T-helper 9 cell (primary cell): ENCODE results near the gene MEI1.
"Not testable (repeated sequence)": the region's sequence is repeated elsewhere in the genome, so short reads cannot be mapped to it uniquely, and the experiment has no call there.

ENCODE experiments used
- DNase-seq: peaks from one replicate; pipeline ENCODE4 v3.0.0-alpha.2; 2020

The MEI1 gene

DNA sequence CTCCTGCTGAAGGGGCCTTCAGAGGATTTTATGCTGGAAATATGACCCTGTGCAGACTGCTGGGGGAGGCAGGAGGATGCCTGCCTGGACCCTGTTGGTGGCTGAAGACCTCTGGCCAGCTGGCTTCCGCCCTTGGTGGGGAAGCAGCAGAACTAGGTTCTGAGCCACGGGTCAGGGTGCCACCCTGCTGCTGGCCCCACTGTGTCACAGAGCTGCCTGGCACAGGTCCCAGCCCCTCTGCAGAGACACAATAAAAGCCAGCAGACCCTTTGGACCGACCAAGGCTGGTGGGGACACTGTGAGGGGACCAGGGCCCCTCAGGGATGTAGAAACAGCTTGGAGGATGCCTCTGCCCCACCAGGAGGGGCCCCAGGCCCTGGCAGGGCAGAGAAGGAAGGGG is 126.7 kb downstream of the MEI1 start:
- no peak for DNase-seq

DNA sequence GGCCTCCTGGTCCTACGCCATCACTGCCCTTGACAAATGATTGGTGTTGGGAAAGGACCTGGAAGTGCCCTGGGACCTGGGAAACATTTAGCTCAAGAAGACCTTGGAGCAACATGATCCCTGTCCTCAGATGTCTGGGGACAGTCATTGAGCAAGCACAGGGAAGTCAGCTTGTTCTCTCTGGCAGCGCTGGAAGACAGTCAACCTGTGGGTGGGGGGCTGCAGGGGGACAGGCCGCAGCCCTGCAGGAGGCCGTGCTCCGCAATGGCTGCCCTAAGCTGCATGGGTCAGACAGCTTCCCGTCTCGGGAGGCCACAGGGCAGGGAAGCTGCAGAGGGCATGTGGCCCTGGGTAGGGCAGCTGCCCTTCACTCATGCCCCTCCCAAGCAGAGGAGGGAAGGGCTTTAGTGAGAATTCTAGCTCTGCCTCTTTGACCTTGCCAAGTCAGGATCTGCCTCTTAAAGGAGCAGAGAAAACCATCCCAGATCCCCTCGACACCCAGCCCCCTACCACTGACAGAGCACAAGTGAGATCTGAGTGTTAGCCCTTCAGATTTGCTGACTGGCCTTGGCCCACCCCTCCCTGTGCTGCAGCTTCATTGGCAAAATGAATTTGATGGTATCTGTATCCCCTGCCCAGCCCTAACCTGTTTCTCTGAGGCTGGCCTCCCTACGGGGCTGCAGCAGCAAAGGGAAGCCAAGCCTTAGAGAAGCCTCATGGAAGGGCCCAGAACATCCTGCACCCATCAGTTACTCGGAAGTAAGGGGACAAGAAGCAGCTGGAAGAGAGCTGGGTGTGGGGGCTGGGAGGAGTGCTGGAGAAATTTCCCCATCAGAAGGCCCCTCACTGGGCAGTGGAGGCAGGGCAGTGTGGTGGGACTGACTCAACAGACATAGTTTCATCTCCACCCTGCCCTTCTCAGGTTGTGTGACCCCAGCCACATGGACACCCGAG is 127.4 kb downstream of the MEI1 start:
- no peak for DNase-seq

DNA sequence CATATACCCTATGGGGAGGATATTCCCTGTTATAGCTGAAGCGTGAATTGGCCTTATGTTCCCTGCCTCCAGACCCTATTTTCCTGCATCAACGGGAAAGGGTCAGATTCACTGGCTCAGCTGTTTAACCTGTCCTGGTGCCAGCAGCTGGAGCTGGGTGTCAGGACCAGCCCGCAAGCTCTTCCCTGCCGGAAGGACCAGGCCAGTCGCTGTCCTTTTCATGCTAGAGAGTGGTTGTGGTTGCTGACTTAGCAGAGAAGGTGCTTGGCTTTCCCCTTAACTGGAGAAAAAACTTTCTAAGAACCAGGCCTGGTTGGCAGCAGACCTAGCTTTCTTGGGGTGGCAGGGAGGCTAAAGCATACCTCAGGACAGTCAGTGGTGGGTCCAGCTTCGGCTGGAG is 128.4 kb downstream of the MEI1 start:
- DNase-seq: no peak

DNA sequence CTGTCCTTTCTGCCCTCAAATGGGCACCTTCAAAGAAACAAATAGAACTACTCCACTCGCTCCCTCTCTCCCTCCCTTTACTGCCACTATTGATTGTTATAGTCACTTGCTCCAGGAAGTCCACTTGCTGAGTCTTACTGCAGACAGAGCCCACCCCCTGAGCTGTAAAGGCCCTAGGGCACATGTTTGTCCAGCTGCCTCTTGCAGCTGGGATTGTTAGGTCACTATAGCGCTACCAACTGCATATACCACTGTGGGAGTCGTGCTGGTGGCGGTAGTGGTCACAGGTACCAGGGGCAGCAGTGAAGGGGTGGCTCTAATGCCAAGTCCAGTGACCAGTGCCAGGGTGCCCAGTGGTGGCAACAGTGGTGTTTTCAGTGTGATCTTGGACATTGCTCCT is 129.2 kb downstream of the MEI1 start:
- no peak for DNase-seq

DNA sequence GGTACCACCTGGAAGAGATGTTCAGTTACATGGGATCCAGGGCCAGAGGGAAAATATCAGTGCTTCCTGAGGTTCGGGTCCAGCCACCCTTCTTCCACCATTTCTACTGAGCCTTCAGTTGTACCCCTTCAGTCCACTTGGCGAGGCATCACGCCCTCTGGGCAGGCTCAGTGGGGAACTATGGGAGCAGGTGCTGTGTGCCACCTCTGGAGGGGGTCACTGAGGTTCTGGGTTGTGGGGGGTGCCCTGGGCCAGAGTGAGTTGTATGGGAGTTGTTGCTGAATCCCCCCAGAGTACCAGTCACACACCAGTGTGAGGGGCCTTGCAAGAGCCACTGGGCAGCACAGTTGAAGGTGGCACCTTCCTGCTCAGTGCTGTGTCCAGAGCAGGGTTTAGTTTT is 130.9 kb downstream of the MEI1 start:
- DNase-seq: no peak

DNA sequence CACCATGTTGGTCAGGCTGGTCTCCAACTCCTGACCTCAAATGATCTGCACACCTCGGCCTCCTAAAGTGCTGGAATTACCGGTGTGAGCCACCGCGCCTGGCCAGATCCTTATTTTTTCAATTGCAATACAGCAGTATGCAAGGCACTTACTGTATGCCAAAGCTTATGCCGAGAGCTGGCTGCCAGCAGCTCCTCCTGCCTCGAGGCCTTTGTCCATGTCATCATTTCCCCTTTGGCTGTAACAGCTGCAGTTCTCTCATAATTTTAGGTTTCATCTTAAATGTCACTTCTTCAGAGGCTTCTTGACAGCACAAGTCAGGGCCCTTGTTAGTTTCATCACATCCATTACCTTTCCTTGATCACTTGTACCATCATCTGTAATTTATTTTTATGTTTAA is 132.1 kb downstream of the MEI1 start:
- DNase-seq: no peak

DNA sequence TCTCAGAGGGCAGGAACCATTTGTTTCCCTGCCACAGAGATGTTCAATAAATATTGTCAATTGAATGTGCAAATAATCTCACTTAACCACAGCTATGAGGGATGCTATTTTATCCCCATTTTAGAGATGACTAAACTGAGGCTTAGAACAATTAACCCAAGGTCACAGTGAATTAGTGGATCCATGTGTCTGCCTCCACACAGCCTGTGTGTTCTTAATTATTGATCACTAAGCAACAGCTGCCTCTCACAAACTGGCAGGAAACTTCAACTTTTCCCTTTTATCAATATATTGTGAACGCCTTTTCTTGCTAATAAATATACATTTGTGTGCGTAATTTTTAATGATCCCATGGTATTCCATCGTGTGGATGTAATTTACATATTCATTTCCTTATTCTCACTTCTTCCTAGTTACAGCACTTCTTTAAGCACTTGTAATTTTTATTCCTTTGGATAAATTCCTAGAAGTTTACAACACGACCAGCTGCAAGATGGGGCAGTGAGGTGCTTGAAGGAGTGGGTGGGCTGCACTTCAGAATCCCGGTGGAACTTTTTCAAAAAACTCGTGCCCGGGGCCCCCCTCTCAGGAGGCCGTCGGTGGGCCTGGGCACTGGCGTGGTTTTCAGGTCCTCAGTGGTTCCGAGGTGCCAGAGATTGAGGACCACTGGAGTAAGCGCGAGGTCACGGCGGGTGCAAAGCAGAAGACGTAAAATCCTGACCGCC is 132.7 kb downstream of the MEI1 start:
- no peak for DNase-seq

DNA sequence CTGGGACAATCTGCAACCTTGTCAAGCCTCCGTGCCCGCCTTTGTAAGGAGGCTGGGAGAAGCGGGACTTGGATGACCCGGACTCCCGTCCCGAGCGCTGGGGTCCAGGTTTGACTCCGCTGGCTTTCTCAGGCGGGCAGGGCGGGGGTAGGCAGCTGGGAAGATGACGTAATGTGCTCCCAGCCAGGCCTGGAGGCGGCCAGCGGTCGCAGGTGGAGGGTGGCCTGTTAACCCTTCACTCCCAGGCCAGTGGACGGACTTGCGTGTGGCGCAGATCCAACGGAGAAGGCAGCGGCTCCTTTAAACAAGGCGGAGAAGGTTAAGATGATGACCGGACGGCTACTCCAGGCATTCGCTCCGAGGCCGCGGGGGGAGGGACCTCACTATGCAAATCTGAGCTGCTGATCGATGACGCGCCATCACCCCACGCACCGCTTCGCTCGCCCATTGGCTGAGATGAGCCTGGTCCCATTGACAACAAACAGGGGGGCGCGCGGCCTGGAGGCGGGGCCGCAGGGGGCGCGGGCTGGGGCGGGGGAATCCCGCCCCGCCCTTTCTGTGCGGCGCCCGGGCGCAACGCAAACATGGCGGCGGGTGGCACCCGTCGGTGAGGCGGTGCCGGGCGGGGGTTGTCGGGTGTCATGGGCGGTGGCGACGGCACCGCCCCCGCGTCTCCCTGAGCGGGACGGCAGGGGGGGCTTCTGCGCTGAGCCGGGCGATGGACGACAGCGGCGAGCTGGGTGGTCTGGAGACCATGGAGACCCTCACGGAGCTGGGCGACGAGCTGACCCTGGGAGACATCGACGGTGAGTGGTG is 133.5 kb downstream of the MEI1 start, which contains the start of gene SREBF2:
SREBF2 (plus strand) TSS at position 553 of the 816 bp plus-strand sequence; CDS start at position 719, 166 bp downstream.
- DNase-seq: peak; percentile 97

DNA sequence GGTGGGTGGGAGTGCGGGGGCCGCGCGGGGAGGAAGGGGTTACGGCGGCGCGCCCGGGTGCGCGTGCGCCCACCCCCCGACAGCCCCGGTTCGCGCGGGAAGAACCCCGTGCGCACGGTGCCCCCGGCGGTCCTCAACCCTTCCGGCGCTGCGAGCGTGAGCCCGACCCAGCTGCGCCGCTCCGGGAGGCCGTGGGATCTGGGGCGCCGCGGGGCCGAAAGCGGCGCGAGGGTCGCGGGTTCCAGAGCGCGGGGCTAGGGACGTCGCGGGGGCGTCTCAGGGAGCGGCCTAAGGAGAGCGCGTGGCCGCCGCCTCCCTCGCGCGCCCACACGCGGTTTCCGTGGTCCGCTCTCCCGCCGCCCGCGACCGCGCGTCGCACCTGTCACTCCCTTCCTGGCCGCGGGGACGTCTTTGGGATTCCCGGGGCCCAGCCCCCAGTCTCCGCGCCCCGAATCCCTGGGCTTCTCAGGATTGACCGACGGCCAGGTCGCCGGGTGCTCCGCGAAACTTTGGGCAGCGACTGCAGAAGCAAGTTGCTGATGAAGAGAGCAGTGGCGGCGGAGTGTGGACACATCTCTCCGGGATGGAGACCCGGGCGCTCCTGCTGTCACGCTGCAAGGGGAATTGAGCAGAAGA is 134.2 kb downstream of the MEI1 start:
- peak; percentile 32 for DNase-seq

DNA sequence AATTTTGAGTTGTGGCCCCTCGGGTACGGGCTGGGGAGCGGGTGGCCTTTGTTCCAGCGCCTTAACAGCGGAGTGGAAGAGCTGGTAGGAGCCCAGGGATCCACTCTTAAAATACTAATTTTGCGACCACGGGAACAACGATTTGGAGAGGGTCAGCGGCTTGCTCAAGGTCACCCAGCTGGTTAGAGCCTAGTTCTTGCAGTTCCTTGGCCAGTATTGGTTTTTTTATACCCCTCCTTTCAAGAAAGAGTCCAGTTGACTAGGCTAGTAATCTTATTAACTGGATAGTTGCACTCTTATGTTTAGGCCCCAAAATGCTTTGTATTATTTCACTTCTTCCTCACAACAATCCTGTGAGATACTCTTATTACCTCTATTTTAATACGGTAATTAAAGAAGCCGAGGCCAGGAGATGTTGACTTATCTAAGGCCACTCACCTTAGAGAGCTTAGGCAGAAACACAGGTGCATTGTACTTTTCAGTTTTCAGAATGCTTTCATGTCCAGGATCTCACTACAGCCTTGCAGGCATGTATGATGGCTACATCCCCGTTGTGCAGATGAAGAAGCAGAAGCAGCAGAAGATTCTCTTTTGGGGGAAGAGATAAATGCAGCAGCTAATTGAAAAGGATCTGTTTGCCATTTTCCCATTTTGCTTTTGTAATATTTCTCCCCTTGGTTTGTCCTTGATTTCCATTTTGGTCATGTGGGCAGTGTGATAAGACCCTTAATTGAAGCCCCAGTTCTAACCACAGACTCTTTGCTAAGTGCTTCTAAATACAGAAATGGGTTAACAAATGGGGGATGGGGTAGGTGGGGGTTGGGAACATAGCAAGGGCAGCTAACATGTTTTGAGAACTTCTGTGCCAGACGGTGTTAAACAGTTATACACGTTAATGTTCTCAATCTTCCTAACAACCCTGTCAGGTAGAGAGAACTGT is 135.0 kb downstream of the MEI1 start:
- DNase-seq: no peak

DNA sequence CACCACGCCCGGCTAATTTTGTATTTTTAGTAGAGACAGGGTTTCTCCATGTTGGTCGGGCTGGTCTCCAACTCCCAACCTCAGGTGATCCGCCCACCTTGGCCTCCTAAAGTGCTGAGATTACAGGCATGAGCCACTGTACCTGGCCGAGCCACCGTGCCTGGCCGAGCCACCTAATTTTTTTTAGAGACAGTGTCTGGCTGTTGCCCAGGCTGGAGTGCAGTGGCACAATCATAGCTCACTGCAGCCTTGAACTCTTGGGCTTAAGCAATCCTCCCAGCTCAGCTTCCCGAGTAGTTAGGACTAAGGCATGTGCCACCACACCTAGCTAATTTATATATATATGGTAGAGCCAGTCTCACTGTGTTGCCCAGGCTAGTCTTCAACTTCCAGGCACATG is 136.2 kb downstream of the MEI1 start:
- not testable (repeated sequence) for DNase-seq

DNA sequence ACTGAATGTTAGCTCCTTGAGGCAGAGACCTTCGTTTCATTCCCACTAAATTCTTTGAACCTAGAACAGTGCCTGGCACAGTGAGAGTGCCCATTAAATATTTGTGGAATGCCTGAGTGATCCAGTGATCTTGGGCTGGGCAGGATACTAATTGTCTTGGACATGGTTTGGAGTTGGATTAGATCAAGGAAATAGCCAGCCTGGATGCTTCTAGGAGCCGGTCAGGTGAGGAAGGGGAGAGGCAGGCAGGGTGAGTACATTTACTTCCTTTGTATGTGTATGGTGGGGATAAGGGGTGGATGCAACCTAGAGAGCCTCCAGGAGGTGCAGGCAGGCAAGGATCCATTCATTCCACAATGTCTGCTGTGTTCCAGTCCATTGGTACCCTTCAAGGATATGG is 137.2 kb downstream of the MEI1 start:
- DNase-seq: no peak

DNA sequence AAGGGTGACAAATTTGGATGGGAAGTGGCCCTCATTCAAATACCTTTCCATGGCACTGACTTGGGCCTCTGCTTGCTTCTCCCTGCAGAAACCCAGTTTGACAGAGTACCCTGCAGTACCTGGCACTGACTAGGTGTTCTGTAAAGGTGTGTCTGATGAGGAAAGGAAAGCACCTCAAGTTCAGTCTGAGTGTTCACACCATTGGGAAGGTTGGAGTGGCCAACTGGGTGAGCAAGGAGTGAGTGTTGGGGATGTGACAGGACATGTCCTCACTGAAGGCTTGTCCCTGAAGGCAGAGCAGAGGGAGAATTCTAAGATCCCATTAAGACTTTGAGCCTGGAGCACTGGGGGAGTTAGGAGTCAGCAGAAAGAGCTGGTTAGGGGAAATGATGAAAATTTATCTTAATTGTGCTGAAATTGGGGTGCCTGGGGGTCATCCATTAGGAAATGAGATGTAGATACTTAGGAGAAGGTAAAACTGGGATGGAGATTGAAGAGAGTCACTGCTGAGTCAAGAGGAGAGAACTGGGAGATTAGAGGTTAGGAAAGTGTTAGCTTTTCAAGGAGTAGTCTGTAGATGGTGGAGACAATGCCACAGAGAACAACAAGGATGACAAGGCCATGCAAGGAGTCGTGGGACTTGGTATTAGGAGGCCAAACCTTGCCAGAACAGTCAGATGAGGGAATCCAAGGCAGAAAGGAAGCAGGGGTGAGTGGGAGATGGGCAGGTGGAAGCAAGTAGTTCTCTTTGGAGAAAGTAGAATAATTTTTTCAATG is 139.7 kb downstream of the MEI1 start:
- no peak for DNase-seq

DNA sequence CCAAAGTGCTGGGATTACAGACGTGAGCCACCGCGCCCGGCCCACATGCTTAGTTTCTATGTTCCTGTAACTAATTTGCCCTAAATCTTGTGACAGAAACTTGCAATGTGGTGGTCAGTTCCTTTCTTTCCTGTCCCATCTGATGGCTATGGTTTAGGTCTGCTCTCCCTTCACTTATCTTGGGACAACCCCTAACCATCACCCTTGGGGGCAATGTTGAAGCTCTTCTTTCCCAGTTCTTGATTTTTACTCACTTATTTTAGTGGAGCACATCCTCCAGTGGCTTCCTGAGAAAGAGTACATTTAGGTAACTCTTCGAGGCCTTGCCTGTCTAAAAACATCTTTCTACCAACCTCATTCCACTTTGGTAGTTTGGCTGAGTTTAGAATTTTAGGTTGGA is 140.9 kb downstream of the MEI1 start:
- no peak for DNase-seq

DNA sequence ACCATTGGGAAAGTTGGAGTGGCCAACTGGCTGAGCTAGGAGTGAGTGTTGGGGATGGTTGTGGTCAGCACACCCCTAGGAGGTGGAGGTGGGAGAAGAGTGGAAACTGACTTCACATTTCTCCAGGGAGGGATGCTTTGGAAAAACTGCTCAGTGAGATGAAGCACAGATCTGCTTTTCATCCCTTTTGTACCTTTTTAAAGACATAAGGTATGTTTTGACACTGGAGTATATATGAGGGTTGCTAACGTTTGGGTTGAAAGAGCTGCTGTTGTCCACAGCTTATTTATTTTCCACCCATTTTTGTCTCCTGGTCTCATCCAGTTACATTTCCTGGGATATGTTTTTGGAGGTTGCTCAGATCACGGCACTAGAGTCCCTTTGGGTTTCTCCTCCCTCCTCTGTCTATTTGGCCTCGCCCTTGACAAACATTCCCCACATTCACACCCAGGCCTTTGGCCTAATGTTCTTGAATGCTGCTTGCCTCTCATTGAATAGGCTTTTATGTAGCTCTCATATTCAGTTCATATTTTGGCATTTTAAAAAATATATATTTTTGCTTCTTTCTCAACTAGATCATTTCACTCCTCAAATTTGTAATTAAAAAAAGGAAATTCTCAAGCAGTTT is 141.9 kb downstream of the MEI1 start:
- DNase-seq: no peak

DNA sequence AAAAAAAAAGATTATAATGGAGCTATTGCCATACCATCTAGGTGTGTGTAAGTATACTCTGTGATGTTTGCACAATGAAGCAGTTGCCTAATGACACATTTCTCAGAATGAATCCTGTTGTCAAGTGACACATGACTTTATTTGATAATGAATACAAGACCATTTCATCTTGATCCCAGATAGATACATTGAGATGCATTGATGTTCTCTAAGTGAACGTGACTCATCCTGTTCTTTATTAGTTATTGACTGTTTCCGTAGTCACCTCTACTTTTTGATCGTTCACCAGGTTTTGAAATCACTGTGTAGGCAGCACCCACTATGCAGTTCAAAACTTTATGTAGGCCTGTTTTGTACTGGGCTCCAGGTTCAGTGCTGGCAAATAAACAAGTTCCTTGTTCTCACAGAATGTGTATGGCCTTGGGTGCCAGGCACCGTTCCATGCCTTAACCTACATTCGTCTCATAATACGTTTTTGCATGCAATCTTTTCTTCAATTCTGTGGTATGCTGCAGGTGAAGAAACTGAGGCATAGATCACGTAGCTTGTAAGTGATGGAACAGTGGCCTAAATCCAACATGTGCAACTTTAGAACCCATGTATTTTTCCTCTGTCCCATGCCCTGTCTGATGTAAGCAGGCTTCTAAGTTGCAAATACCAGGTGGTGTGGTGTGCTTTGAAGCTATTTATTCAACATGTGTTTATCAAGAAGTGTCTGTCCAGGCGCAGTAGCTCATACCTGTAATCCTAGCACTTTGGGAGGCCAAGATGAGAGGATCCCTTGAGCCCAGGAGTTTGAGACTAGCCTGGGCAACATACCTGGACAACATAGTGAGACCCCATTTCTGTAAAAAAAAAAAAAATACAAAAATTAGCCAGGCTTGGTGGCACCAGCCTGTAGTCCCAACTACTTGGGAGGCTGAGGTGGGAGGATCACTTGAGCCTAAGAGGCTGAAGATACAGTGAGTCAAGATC is 144.0 kb downstream of the MEI1 start:
- no peak for DNase-seq

DNA sequence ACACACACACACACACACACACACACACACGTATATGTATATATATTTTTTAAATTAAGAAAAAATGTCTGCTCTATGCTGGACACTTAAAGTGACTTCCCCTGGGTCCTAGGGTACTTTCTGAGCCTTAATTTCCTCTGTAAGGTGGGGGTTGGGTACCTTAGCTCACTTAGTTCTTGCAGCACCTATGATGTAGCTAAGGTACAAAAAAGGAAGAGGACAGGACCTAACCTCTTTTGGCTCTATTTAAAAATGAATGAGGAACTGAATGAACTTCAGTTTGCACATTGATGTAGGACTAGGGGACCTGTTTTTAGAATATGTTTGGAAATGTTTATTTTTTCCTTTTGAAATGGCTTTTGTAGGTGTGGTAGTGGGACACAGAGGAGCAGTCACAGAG is 144.7 kb downstream of the MEI1 start:
- DNase-seq: no peak

DNA sequence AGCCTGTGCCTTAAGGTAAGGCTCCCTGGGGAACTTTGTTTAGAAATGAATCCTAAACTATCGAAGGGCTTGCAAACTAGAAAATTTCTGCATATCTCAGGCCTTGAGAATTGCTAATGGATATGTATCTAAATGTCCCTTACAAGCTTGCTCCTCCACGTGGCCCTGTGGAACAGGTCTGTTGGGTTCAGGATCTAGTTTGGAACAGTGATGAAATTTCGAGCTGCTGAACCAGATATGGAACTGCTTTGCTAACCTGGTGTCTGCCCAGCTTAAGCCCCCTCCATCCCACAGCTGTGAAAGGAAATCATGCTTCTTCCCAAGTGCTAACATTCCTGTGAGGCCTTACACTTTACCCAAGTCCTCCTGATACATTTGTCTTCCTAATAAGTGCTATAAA is 145.2 kb downstream of the MEI1 start:
- DNase-seq: no peak
